Testis (tissue), 3 donors: ENCODE data around the gene CDH23. TPM values are rescaled to one million over a fixed set of nuclear protein-coding genes. Genes with fewer than 3 reads are reported as not detected.

Experiments used
- DNase-seq: peaks from one replicate; pipeline ENCODE4 v3.0.0-alpha.2; 2019
- H3K27ac ChIP-seq, 2 donors: fragments of 200-600 bp; sonication (generic); one replicate each; pipeline ENCODE4 v1.5.1; 2019
- H3K27me3 ChIP-seq: fragments of 200-600 bp; sonication (generic); one replicate; pipeline ENCODE4 v1.5.1; 2019
- H3K36me3 ChIP-seq: fragments of 200-600 bp; sonication (generic); one replicate; pipeline ENCODE4 v1.5.1; 2017; ENCODE audit warnings: low read depth; ENCODE audit errors: missing control alignments
- H3K4me1 ChIP-seq: fragments of 200-600 bp; sonication (generic); one replicate; pipeline ENCODE4 v1.5.1; 2019
- H3K4me3 ChIP-seq, 2 donors: fragments of 200-600 bp; sonication (generic); one replicate each; pipeline ENCODE4 v1.5.1; 2017 to 2019
- H3K9me3 ChIP-seq: fragments of 200-600 bp; sonication (generic); one replicate; pipeline ENCODE4 v1.5.1; 2017
- CTCF ChIP-seq, 3 experiments: fragments of 450-650 bp in 2 of 3; fragments of 200-600 bp in 1 of 3; sonication (generic) in 1 of 3; IDR thresholded peaks; one replicate each; pipeline ENCODE4 v1.5.1; 2016 to 2019; ENCODE audit warnings: antibody characterized with exemption in 3 of 3, mild to moderate bottlenecking in 2 of 3, moderate library complexity in 1 of 3
- POLR2A ChIP-seq: fragments of 450-650 bp; IDR thresholded peaks from one replicate; pipeline ENCODE4 v1.6.1; 2017; ENCODE audit warnings: antibody characterized with exemption, mild to moderate bottlenecking, moderate library complexity
- WGBS, 2 donors: methylation state at CpG; one replicate each; pipeline ENCODE4 v1.1.5; 2018; 5-methylcytosine and 5-hydroxymethylcytosine counted together
- intact Hi-C: fragments of 100-400 bp; cut with DNase I; formaldehyde crosslinking; loops from one replicate; pipeline ENCODE4 v1.15.1; 2023; ENCODE audit warnings: low total_unique reads
- polyA plus RNA-seq: library from polyadenylated mRNA; stranded (reverse); fragments of 350-450 nt; fragmentation: Illumina TruSeq; extraction: RNeasy Lipid Tissue Mini Kit (QIAGEN cat#74804); gene quantifications from one replicate; pipeline ENCODE4 v1.2.3, GENCODE V29; 2014; ENCODE audit warnings: low read depth, low replicate concordance; ENCODE audit not compliant: insufficient read depth
- total RNA-seq, 2 donors: library from RNA; depleted of rRNA; stranded (reverse); fragments of >200 nt; gene quantifications; one replicate each; pipeline ENCODE4 v1.2.3, GENCODE V29; 2016

Gene CDH23
- total and polyA plus RNA-seq, 3 donors from 2014 or later, result 29.8 to 125 (median 81.7) TPM

GRCh38 chr10:71854031-71854430 lies 457.3 kb downstream of the CDH23 start:
- intact Hi-C loops, result no loop called here
- peak; percentile 45 for DNase-seq
- TF ChIP-seq POLR2A (no peak), CTCF (IDR thresholded peaks at IDR 0.05) (no peak)
- peaks cover 7% of the 10 kb centered on the region for H3K4me1 ChIP-seq
- H3K27me3 ChIP-seq, result no peaks in the 10 kb centered on the region
- H3K9me3 ChIP-seq, result no peaks in the 10 kb centered on the region
- no peak overlapping the region for H3K4me3 ChIP-seq
- H3K36me3 ChIP-seq, result no peaks in the 10 kb centered on the region
- WGBS, 2 donors, result 51 to 55% methylated on average over 5 of the region's 5 CpGs
- H3K27ac ChIP-seq, result peak overlapping the region in 1 of 2 donors; percentile 36

GRCh38 chr10:71856619-71857018 lies 459.9 kb downstream of the CDH23 start:
- no peak for DNase-seq
- 87 to 93% methylated on average over 4 of the region's 4 CpGs for WGBS, 2 donors
- TF ChIP-seq CTCF (IDR thresholded peaks at IDR 0.05) (no peak), POLR2A (no peak)
- intact Hi-C loops, result no loop called here
- H3K4me1 ChIP-seq, result peaks cover 11% of the 10 kb centered on the region
- H3K4me3 ChIP-seq, result no peak overlapping the region
- no peaks in the 10 kb centered on the region for H3K36me3 ChIP-seq
- no peaks in the 10 kb centered on the region for H3K27me3 ChIP-seq
- H3K27ac ChIP-seq, result no peak overlapping the region
- H3K9me3 ChIP-seq, result no peaks in the 10 kb centered on the region

GRCh38 chr10:71857934-71858890 lies 461.5 kb downstream of the CDH23 start:
- 82 to 87% methylated on average over 12 of the region's 12 CpGs for WGBS, 2 donors
- intact Hi-C loops, result no loop called here
- no peak for DNase-seq
- no peak overlapping the region for H3K27ac ChIP-seq
- no peak for TF ChIP-seq CTCF (IDR thresholded peaks at IDR 0.05)
- TF ChIP-seq POLR2A, result no peak
- no peaks in the 10 kb centered on the region for H3K9me3 ChIP-seq
- no peaks in the 10 kb centered on the region for H3K27me3 ChIP-seq
- H3K4me1 ChIP-seq, result peaks cover 11% of the 10 kb centered on the region
- no peaks in the 10 kb centered on the region for H3K36me3 ChIP-seq
- no peak overlapping the region for H3K4me3 ChIP-seq

- peak; percentile 96 for DNase-seq
- Histone ChIP-seq H3K4me3 (no peak overlapping the region), H3K4me1 (peaks cover 11% of the 10 kb centered on the region), H3K36me3 (no peaks in the 10 kb centered on the region), H3K27me3 (no peaks in the 10 kb centered on the region), H3K9me3 (no peaks in the 10 kb centered on the region), H3K27ac (peak overlapping the region; percentile 66 to 92)
- 30 to 31% methylated on average over 10 of the region's 11 CpGs for WGBS, 2 donors
- intact Hi-C loops, result no loop called here
- TF ChIP-seq POLR2A (no peak), CTCF (IDR thresholded peaks at IDR 0.05) (no peak)
Observed at GRCh38 chr10:71860243-71861029, 463.7 kb downstream of the CDH23 start.
